GM03348 (cell line): ENCODE results near the gene PRPS2.

ENCODE experiments used
- DNase-seq: peaks from one replicate; pipeline ENCODE4 v3.0.0; 2012; ENCODE audit warnings: low spot score

The PRPS2 gene

DNA sequence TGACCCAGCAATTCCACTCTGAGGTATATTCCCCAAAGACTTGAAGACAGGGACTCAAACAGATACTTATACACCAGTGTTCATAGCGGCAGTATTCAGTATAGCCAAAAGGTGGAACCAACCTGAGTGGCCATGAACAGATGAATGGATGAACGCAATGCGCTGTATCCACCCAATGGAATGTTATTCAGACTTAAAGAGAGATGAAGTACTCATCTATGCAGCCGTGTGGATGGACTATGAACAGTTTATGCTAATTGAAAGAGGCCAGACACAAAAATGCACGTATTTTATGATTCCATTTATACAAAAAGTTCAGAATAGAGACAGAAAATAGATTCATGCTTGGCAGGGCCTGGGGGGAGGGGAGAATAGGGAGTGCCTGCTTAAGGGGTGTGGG is 26.3 kb downstream of the PRPS2 start:
- DNase-seq = no peak

DNA sequence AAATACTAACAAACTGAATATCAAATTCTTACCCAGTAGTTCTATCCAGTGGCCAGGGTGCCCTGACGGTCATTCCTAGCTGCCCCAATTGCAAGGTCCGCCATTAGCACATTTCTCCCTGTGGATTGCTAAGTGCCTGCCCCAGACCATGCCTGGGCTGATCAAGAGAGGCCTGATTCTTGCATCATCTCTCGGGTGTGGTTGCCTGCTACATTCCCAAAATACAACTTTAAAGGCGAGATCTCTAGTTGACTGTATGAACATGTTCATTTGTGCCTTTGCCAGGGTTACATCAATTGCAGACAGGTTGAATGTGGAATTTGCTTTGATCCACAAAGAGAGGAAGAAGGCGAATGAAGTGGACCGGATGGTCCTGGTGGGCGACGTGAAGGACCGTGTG is 28.0 kb downstream of the PRPS2 start:
- DNase-seq = no peak

DNA sequence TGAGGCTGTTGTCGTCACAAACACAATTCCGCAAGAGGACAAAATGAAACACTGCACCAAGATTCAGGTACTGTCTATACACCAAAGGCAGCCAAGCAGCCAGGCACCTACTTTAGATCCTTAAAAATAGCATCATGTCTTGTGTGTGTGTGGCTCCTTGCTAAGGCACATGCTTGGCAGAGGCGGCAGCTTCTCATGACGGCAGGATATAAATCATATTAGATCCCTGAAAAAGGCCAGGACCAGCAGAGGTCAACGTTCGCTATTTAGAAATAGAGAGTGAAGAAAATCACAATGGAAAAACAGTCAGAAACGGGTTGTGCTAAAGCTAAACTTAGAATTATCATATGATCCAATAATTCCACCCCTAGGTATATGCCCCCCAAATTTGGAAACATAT is 29.5 kb downstream of the PRPS2 start:
- no peak for DNase-seq

DNA sequence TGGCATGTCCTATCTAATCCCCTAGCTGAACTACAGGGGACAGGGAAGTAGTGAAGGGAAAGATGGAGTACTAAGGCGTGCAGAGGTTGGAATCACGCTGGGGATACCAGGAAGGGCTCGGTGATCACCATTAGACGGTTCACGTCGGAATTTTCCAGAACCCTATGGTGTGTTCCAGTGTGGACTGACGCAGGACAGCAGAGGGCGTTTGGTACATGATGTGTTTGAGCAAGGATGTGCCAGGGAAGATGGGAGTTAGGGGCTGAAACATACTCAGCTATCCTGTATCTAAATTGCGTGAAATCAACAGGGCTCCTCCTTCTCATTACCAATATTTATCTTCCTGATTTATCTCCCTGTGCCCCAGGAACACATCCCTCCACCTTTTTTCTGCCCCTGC is 33.7 kb downstream of the PRPS2 start:
- DNase-seq = no peak

DNA sequence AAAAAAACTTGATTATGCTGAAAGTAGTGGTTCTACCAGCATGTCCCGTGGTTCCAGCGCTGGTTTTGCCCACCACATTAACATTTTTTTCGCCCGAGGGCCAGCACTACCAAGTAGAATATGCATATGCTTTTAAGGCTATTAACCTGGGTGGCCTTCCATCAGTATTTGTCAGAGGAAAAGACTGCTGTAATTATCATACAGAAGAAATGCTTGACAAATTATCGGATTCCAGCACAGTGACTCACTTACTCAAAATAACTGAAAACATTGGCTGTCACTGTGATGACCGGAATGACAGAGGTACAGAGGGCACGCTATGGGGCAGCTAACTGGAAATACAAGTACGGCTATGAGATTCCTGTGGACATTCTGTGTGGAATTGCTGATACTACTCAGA is 34.6 kb downstream of the PRPS2 start:
- DNase-seq = no peak

DNA sequence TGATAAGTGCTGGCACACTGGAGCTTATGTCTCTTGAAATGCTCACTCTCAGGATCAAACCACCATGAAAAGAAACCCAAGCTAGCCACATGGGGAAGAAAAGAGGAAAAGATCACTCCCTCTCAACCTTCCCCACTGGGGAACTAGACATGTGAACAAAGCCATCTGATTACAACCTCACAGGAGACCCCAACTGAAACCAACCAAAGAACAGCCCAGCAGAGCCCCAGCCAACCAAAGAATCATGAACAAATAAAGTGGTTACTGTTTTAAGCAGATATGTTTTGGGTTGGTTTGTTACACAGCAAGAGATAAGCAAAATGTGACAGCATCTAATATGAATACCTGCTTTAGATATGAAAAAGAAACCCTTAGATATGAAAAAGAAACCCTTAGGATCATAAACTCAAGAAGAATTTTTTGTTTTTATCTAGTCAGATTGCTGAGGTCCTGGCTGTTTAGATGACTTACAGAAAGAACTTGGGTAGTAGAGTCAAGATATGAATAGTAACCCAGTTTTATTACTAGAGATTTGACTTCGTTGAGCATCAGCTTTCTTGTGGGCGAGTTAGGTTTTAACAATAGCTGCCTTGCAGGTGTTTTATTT is 52.0 kb downstream of the PRPS2 start:
- no peak for DNase-seq

- no peak for DNase-seq
Observed at GRCh38 chrX:12843668-12844279, 52.6 kb downstream of the PRPS2 start.

DNA sequence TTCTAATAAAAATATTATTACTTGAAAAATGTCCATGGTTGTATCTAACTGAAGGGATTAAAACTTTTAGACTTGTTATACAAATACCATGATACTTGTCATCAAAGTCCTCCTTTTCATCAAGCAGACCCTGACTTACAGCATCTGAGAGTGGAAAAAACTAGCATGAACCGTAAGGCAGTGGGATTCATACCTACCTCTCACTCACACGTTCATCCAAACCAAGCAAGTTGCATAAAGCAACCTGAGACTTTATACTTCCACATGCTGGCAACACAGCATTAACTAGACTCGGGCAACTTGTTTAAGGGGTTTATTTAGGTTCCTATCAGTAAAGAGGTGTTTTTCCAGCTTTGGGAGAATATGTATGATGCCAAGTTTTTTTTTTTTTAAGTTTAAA is 53.1 kb downstream of the PRPS2 start:
- no peak for DNase-seq

GRCh38 chrX:12865359-12865758 is 74.1 kb downstream of the PRPS2 start:
- no peak for DNase-seq

DNA sequence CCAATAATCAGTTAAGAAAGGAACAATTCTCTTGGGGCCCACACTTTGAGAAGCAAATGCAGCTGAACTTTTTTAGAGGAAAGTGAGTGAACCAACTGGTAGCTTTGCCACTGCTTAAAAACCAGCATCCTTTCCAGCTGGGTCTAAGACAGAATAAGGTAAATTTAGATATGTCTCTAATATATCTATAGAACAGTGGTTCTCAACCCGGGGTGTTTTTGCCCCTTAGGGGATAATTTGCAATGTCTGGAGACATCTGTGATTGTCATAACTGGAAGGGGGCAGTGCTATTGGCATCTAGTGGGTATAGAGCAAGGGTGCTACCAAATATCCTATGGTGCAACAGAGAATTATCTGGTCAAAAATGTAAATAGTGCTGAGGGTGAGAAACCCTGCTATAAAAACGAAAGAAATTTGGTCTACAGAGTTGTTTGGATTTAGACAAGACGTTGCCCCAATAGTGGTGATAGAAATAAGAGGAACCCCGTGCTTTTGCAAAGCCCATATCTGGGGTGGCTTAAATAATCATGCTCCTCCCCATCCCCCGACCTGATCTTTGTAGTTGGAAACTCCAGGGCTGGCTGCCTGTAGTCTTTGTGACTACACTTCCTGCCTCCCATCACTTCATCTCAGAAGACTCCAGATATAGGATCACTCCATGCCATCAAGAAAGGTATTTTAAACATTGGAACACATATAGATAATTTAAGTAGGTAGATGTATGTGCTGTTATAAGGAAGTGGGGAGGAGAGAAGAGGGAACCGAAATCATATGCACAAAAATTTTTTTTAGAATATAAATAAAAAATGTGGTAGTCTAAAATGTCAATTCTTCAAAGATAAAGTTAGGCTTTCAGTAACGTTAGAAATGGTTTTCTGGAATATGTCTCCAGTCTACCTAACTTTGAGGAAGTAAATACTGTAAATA is 75.5 kb downstream of the PRPS2 start, which contains the start of gene TLR7:
TSS of gene TLR7 (plus strand) at position 622 of the 927 bp plus-strand sequence. CDS start 507 bp downstream, outside the sequence.
- DNase-seq = no peak

DNA sequence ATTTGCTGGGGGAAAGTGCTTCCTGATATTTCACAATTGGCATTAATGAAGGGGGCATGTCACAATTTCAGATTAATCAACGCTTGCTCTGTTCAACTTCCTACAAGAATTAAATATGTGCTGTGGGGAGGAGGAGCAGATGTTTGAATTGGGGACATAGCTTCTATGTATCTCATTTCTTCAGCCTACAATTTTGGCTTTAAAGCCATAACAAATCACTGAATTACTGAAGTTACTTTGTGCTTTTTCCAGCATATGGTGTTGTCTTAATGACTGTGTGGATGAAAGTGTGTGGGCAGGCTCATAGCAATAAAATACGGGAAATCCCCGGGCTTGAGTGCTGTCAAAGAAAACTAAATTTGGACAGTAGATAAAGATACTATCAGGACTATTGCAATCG is 76.5 kb downstream of the PRPS2 start:
- DNase-seq = no peak

DNA sequence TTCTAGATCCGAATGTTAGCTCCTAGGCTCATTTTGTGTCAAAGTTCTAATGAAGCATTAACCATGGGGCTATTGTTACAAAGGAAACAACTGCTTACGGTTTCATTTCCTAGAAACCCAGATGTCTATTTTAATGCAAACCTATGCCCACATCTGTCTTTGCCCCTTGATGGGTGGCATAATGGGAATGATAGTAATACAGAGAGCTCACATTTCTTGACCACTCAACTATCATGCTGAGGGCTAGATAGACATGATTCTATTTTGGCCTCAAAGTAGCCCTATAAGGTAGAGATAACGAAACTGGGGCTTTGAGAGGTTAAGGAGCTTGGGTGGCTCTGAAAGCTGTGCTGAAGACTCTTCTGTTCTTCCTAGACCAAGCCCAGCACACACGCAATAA is 77.5 kb downstream of the PRPS2 start:
- DNase-seq = no peak

DNA sequence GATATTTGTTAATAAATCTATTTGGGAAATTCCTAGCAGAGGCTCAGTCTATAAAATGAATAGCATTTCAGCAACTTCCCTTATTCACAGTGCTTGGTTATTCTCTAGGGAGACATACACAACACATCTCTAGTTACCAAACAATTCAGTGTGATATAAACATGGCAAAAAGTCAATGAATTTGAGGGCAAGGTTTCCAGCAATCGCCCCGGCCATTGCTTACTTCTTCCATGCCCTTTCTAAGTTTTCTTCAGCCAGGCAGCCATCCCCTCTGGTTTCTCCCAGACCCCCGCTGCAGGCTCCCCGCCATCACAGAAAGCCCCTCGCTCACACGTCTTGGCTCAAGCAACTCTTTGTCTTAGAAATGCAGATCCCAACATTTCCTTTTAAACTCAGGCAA is 80.0 kb downstream of the PRPS2 start:
- no peak for DNase-seq

GRCh38 chrX:12872741-12873140 is 81.5 kb downstream of the PRPS2 start:
- DNase-seq = no peak
